PC-9 (cell line): Measurements from ENCODE around the gene CDKN2D. TPM values are rescaled to one million over a fixed set of nuclear protein-coding genes. Genes with fewer than 3 reads are reported as not detected.
A peak's percentile ranks its signal among the peaks of the same experiment; 100 is the strongest.

Experiments
- BruUV-seq: library from RNA; stranded (reverse); fragments of 400-500 nt; replicated peaks from 2 replicates; lab custom pipeline; 2021; lab: Mats Ljungman, UMichigan
- CTCF ChIA-PET: fragments of 300-600 bp; sonication (Branson Sonifier 250); formaldehyde crosslinking; loops from one replicate; lab custom pipeline; 2022; ENCODE audit warnings: antibody characterized with exemption; lab: Charles Lee
- POLR2A ChIA-PET: fragments of 300-600 bp; sonication (Branson Sonifier 250); formaldehyde crosslinking; loops from one replicate; lab custom pipeline; 2022; ENCODE audit warnings: antibody characterized with exemption; ENCODE audit not compliant: unreplicated experiment; lab: Charles Lee
- DNase-seq, 2 experiments: peaks; one replicate each; pipeline versions ENCODE4 v3.0.0 to v3.0.0-alpha.2; 2015 to 2022; ENCODE audit warnings: mixed read lengths in 1 of 2
- H2AFZ ChIP-seq: fragments of 200-600 bp; sonication (generic); 2 replicates; pipeline ENCODE4 v1.8.1; 2017; ENCODE audit warnings: antibody characterized with exemption
- H3F3A ChIP-seq: fragments of 200-600 bp; sonication (generic); 2 replicates; pipeline ENCODE4 v1.8.1; 2017; ENCODE audit warnings: antibody characterized with exemption, mild to moderate bottlenecking, low read depth; ENCODE audit not compliant: insufficient read depth
- H3K27ac ChIP-seq: fragments of 200-600 bp; sonication (generic); 2 replicates; pipeline ENCODE4 v1.6.1; 2016; ENCODE audit warnings: mixed run types
- H3K27me3 ChIP-seq: fragments of 200-600 bp; sonication (generic); 2 replicates; pipeline ENCODE4 v1.6.1; 2016; ENCODE audit warnings: low read depth, mixed run types; ENCODE audit not compliant: insufficient read depth
- H3K36me3 ChIP-seq: fragments of 200-600 bp; sonication (generic); 2 replicates; pipeline ENCODE4 v1.6.1; 2016; ENCODE audit warnings: low read depth, mixed run types
- H3K4me1 ChIP-seq: fragments of 200-600 bp; sonication (generic); replicated peaks from 2 replicates; pipeline ENCODE4 v1.6.1; 2016; ENCODE audit warnings: mixed run types; ENCODE audit not compliant: insufficient read depth
- H3K4me2 ChIP-seq: fragments of 200-600 bp; sonication (generic); 2 replicates; pipeline ENCODE4 v1.6.1; 2017; ENCODE audit warnings: mixed run types
- H3K4me3 ChIP-seq: fragments of 200-600 bp; sonication (generic); 2 replicates; pipeline ENCODE4 v1.6.1; 2016; ENCODE audit warnings: mixed run types
- H3K79me2 ChIP-seq: fragments of 200-600 bp; sonication (generic); 2 replicates; pipeline ENCODE4 v1.6.1; 2017; ENCODE audit warnings: low read depth, mixed run types
- H3K9me2 ChIP-seq: fragments of 200-600 bp; sonication (generic); 2 replicates; pipeline ENCODE4 v1.8.1; 2017; ENCODE audit warnings: mild to moderate bottlenecking; ENCODE audit not compliant: insufficient read depth
- H3K9me3 ChIP-seq: fragments of 200-600 bp; sonication (generic); 2 replicates; pipeline ENCODE4 v1.8.1; 2016; ENCODE audit warnings: low read depth; ENCODE audit not compliant: insufficient read depth
- H4K20me1 ChIP-seq: fragments of 200-600 bp; sonication (generic); 2 replicates; pipeline ENCODE4 v1.8.1; 2017; ENCODE audit not compliant: insufficient read depth
- CTCF ChIP-seq: fragments of 200-600 bp; sonication (generic); conservative IDR thresholded peaks from 2 replicates; pipeline ENCODE4 v1.6.1; 2017; ENCODE audit warnings: mixed run types, antibody characterized with exemption, mild to moderate bottlenecking, moderate library complexity
- EZH2 ChIP-seq: fragments of 200-600 bp; sonication (generic); IDR thresholded peaks from 2 replicates; pipeline ENCODE4 v1.8.0; 2017; ENCODE audit warnings: antibody characterized with exemption, low read depth
- intact Hi-C: fragments of 100-400 bp; cut with micrococcal nuclease; formaldehyde crosslinking; loops from one replicate; pipeline ENCODE4 v1.10.0; 2022; ENCODE audit not compliant: unreplicated experiment
- microRNA-seq: library from miRNA; unstranded; fragments of <30 nt; microRNA quantifications from one replicate; pipeline ENCODE4 v1.2.0, GENCODE V29; 2021; ENCODE audit warnings: borderline number of aligned reads, borderline replicate concordance
- total RNA-seq: library from RNA; stranded (reverse); gene quantifications from 2 replicates; pipeline ENCODE4 v1.2.3, GENCODE V29; 2021

The CDKN2D gene
- total RNA-seq, 1 experiment from 2014 or later: 8.3 TPM

- ChIA-PET CTCF (interaction anchor here (0.6 kb wide), 1 partner anchor 13 kb away, joined by 6 read pairs; no protein-coding TSS in a partner anchor), POLR2A (no interaction called here)
- H3K27me3 ChIP-seq: peaks cover 4% of the 10 kb centered on the region; the same call in 1 of the 2 replicates
- no peaks in the 10 kb centered on the region for H3K79me2 ChIP-seq
- H3F3A ChIP-seq: peaks cover 37% of the 10 kb centered on the region
- no peak for TF ChIP-seq CTCF
- no peak for TF ChIP-seq EZH2
- H3K36me3 ChIP-seq: no peaks in the 10 kb centered on the region
- no peak overlapping the region for H3K27ac ChIP-seq
- peak overlapping the region; percentile 97 for H3K4me2 ChIP-seq
- peak overlapping the region; percentile 97 for H2AFZ ChIP-seq
- H3K9me2 ChIP-seq: no peaks in the 10 kb centered on the region
- H3K4me3 ChIP-seq: peak overlapping the region; percentile 82
- DNase-seq: peak; percentile 30 to 43
- 0 out of 2 replicates have a peak, but pooled peaks cover 4% of the 10 kb centered on the region for H4K20me1 ChIP-seq
- no TSS peak for BruUV-seq
- H3K4me1 ChIP-seq: peaks cover 28% of the 10 kb centered on the region
- intact Hi-C loops: no loop called here
- H3K9me3 ChIP-seq: no peaks in the 10 kb centered on the region
These were observed 52.0 kb downstream of the CDKN2D start for GRCh38 chr19:10516671-10517286.

Small RNAs within 50 kb of the gene (microRNA-seq; reads per million reads assigned to microRNA genes)
- gene MIR1238: not detected

Other genes starting within 250 kb of the CDKN2D start
- 52.9 and 83.9 TPM in 2 replicates for gene RAVER1, start 235.4 kb downstream of the CDKN2D start, total RNA-seq
- 14.0 and 22.7 TPM in 2 replicates for gene ICAM3, start 229.4 kb downstream of the CDKN2D start, total RNA-seq
- 94.7 and 102 TPM in 2 replicates for gene TYK2, start 188.4 kb downstream of the CDKN2D start, total RNA-seq
- 156 and 191 TPM in 2 replicates for gene CDC37, start 165.4 kb downstream of the CDKN2D start, total RNA-seq
- 8.9 and 10.4 TPM in 2 replicates for gene PDE4A, start 148.4 kb downstream of the CDKN2D start, total RNA-seq
- 154 and 170 TPM in 2 replicates for gene KEAP1, start 65.6 kb downstream of the CDKN2D start, total RNA-seq
- 7.9 and 9.5 TPM in 2 replicates for gene S1PR5, start 51.5 kb downstream of the CDKN2D start, total RNA-seq
- gene ATG4D, start 25.1 kb downstream of the CDKN2D start, total RNA-seq: 33.1 and 40.2 TPM in 2 replicates
- gene KRI1, start 3.0 kb downstream of the CDKN2D start, total RNA-seq: 24.5 and 27.0 TPM in 2 replicates
- gene AP1M2, start 18.3 kb upstream of the CDKN2D start, total RNA-seq: 94.5 and 126 TPM in 2 replicates
- 205 and 239 TPM in 2 replicates for gene SLC44A2, start 56.6 kb upstream of the CDKN2D start, total RNA-seq
- gene ILF3, start 85.4 kb upstream of the CDKN2D start, total RNA-seq: 242 and 326 TPM in 2 replicates
- 31.9 and 41.0 TPM in 2 replicates for gene QTRT1, start 132.5 kb upstream of the CDKN2D start, total RNA-seq
- gene DNM2, start 149.1 kb upstream of the CDKN2D start, total RNA-seq: 169 and 188 TPM in 2 replicates